ENCODE results near the gene RABL3. TPM values are rescaled to one million over a fixed set of nuclear protein-coding genes. Genes with fewer than 3 reads are reported as not detected.
"Not testable (repeated sequence)": the region's sequence is repeated elsewhere in the genome, so short reads cannot be mapped to it uniquely, and the experiment has no call there.

RABL3 gene, protein sequence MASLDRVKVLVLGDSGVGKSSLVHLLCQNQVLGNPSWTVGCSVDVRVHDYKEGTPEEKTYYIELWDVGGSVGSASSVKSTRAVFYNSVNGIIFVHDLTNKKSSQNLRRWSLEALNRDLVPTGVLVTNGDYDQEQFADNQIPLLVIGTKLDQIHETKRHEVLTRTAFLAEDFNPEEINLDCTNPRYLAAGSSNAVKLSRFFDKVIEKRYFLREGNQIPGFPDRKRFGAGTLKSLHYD
- 10 to 100 TPM in 3 of 4 donors, 1 to 10 TPM in 1; 8.2 to 23.7 (median 19.9) TPM for total RNA-seq

DNA sequence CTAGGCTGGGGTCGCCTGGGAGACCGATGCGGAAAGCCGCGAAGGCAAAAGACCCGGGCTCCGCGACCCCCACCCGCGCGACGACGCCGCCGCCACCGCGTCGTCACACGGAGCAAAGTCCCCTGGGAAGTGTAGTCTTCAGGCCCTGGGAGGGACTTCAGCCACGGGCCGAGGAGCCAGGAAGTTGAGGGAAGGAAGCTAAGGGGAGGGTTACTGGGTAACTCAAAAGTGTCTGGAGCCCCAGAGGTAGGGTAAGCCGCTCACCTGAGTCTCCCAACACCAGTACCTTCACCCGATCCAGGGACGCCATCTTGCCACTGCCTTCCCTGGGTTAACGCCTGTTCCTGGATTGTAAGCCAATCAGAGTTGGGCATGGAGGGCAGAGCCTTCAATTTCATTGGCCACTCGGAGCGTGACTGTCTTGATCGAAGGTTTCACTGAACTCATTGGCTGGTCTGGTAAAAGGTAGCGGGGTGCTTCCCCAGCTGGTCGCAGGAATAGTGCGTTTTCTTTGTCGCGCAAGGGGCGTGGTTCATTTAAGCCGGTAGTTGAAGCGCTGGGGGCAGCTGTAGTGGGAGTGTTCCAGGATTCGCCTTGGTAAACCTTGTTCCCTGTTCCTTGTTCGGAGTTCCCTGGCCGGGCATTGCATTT lies at the start of gene RABL3, which contains the start of gene GTF2E1:
Gene RABL3, minus strand, starts transcription at position 319 of the 651 bp plus-strand sequence. Its CDS starts 9 bp downstream, at position 310.
Gene GTF2E1, plus strand, starts transcription at position 547 of the 651 bp plus-strand sequence. CDS start 7,809 bp downstream, outside the sequence.
- H3K4me1 ChIP-seq, result peaks cover 11 to 20% (median 17%) of the 10 kb centered on the region in 4 donors
- no peaks in the 10 kb centered on the region for H3K27me3 ChIP-seq
- peak; percentile 98 for DNase-seq
- in situ Hi-C loops (cut with MboI; ENCODE audit: low pct_ligation_motif_present in 1 of 4, low pct_unique_long_range_greater_than_20kb in 1 of 4, low sequenced_read_pairs in 3 of 4) (loop anchor here in 1 of 4 donors (25.0 kb wide), 1 partner anchor 155 kb away; the partner anchor contains the start of gene NDUFB4), intact Hi-C loops (cut with DNase I; ENCODE audit: low total_unique reads) (no loop called here)
- peak within 1 kb of the TSS; percentile 71 to 91 (median 83) for H3K4me3 ChIP-seq
- TF ChIP-seq EP300 (IDR thresholded peaks at IDR 0.05; ENCODE audit: low read depth) (no peak), POLR2A (IDR thresholded peaks at IDR 0.05) (peak; percentile 86), POLR2AphosphoS5 (IDR thresholded peaks at IDR 0.05) (peak; percentile 80 to 91 (median 90))
- TF ChIP-seq, protein P1, sequence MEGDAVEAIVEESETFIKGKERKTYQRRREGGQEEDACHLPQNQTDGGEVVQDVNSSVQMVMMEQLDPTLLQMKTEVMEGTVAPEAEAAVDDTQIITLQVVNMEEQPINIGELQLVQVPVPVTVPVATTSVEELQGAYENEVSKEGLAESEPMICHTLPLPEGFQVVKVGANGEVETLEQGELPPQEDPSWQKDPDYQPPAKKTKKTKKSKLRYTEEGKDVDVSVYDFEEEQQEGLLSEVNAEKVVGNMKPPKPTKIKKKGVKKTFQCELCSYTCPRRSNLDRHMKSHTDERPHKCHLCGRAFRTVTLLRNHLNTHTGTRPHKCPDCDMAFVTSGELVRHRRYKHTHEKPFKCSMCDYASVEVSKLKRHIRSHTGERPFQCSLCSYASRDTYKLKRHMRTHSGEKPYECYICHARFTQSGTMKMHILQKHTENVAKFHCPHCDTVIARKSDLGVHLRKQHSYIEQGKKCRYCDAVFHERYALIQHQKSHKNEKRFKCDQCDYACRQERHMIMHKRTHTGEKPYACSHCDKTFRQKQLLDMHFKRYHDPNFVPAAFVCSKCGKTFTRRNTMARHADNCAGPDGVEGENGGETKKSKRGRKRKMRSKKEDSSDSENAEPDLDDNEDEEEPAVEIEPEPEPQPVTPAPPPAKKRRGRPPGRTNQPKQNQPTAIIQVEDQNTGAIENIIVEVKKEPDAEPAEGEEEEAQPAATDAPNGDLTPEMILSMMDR (IDR thresholded peaks at IDR 0.05), result no peak
- WGBS, 2 donors (ENCODE audit: low coverage in 1 of 2), result 0 to 1% methylated on average over 4 to 39 of the region's 39 CpGs
- H3K27ac ChIP-seq, result peak within 1 kb of the TSS; percentile 90 to 98 (median 94)
- peaks cover 0 to 11% (median 6%) of the 10 kb centered on the region in 4 donors for H3K36me3 ChIP-seq
- peaks cover 3 to 4% of the 10 kb centered on the region in 2 donors for H3K9me3 ChIP-seq

DNA sequence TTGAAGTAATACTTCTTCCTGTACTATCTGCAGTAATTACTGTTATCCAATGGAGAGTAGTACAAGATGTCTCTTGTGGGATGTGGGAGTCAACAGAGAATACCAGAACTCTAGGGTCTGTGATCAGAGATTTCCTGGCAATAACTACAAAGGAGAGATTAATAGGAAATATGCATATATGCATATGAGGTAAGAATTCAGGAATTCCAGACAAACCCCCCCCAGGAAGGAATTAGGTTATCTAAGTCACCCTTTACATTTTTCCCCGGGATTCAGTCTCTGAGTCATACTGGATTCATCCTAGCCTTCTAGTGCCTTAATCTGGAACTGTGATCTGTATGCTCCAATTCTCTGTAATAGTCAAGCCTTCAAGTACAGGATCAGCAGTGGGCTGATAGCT lies 49.6 kb upstream of the RABL3 start:
- WGBS, 2 donors (ENCODE audit: low coverage in 1 of 2), result 48% methylated on average over 1 of the region's 1 CpG; no CpG with 5 or more reads in 1 of the 2 donors
- peaks cover 0 to 16% (median 8%) of the 10 kb centered on the region in 4 donors for H3K4me1 ChIP-seq
- no peaks in the 10 kb centered on the region for H3K9me3 ChIP-seq
- DNase-seq, result no peak
- H3K27me3 ChIP-seq, result no peaks in the 10 kb centered on the region
- TF ChIP-seq POLR2A (IDR thresholded peaks at IDR 0.05), result no peak
- no peak for TF ChIP-seq POLR2AphosphoS5 (IDR thresholded peaks at IDR 0.05)
- TF ChIP-seq, protein P1 (IDR thresholded peaks at IDR 0.05), result no peak
- no peak for TF ChIP-seq EP300 (IDR thresholded peaks at IDR 0.05; ENCODE audit: low read depth)
- intact Hi-C loops (cut with DNase I; ENCODE audit: low total_unique reads) (loop anchor here (1.0 to 10.0 kb wide), 2 partner anchors 40 to 547 kb away; no protein-coding TSS in a partner anchor), in situ Hi-C loops (cut with MboI; ENCODE audit: low pct_ligation_motif_present in 1 of 4, low pct_unique_long_range_greater_than_20kb in 1 of 4, low sequenced_read_pairs in 3 of 4) (loop anchor here (5.0 to 25.0 kb wide), 5 partner anchors 227 to 555 kb away; no protein-coding TSS in a partner anchor)
- H3K27ac ChIP-seq, result no peak overlapping the region
- no peaks in the 10 kb centered on the region for H3K36me3 ChIP-seq
- H3K4me3 ChIP-seq, result no peak overlapping the region

DNA sequence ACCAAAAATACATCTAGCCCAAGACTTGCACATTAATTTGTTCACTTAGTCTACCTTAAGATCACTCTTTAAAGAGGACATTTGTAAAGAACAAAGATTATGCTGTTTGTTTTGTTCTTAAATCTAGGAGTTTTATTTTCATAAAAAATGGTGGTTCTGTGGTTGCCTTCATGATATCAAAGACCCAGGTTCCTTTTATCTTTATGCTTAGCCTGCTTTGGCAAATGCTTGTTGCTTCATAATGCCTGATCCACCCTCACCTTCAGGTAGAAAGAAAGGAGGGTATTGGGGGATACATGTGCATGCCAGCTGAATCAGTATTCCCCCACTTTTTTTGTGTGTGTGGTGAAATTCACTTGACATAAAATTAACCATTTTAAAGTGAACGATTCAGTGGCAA lies 48.7 kb upstream of the RABL3 start:
- TF ChIP-seq, protein P1 (IDR thresholded peaks at IDR 0.05), result no peak
- no peak for TF ChIP-seq POLR2AphosphoS5 (IDR thresholded peaks at IDR 0.05)
- no peak for TF ChIP-seq EP300 (IDR thresholded peaks at IDR 0.05; ENCODE audit: low read depth)
- no peak for TF ChIP-seq POLR2A (IDR thresholded peaks at IDR 0.05)
- Histone ChIP-seq H3K27me3 (no peaks in the 10 kb centered on the region), H3K36me3 (no peaks in the 10 kb centered on the region), H3K4me3 (no peak overlapping the region), H3K27ac (no peak overlapping the region), H3K9me3 (no peaks in the 10 kb centered on the region), H3K4me1 (peaks cover 0 to 14% (median under 1%) of the 10 kb centered on the region in 4 donors)
- no peak for DNase-seq
- in situ Hi-C loops (cut with MboI; ENCODE audit: low pct_ligation_motif_present in 1 of 4, low pct_unique_long_range_greater_than_20kb in 1 of 4, low sequenced_read_pairs in 3 of 4), result loop anchor here (5.0 to 25.0 kb wide), 5 partner anchors 226 to 554 kb away; no protein-coding TSS in a partner anchor
- WGBS, 2 donors (ENCODE audit: low coverage in 1 of 2), result 72 to 73% methylated on average over 1 of the region's 1 CpG
- intact Hi-C loops (cut with DNase I; ENCODE audit: low total_unique reads), result loop anchor here (1.0 to 10.0 kb wide), 2 partner anchors 41 to 546 kb away; no protein-coding TSS in a partner anchor

DNA sequence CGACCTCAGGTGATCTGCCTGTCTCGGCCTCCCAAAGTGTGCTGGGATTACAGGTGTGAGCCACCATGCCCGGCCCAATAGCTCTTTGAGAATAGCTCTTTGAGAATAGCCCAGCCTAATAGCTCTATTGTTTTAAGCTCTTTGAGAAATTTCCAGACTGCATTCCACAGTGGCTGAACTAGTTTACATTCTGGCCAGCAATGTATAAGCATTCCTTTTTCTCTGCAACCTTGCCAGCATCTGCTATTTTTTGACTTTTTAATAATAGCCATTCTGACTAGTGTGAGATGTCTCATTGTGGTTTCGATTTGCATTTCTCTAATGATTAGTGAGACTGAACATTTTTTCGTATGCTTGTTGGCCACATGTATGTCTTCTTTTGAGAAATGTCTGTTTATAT lies 43.5 kb upstream of the RABL3 start:
- H3K27me3 ChIP-seq; H3K4me1 ChIP-seq; DNase-seq; H3K4me3 ChIP-seq; H3K9me3 ChIP-seq; H3K36me3 ChIP-seq; intact Hi-C loops (cut with DNase I; ENCODE audit: low total_unique reads): not testable (repeated sequence)
- peak overlapping the region in 2 of 4 donors; percentile 2 to 45 for H3K27ac ChIP-seq
- WGBS, 2 donors (ENCODE audit: low coverage in 1 of 2), result 64 to 76% methylated on average over 3 to 4 of the region's 5 CpGs
- in situ Hi-C loops (cut with MboI; ENCODE audit: low pct_ligation_motif_present in 1 of 4, low pct_unique_long_range_greater_than_20kb in 1 of 4, low sequenced_read_pairs in 3 of 4), result loop anchor here in 2 of 4 donors (25.0 kb wide), 2 partner anchors 224 to 549 kb away; no protein-coding TSS in a partner anchor
